ENCODE data around the gene PHIP.

Gene PHIP

GRCh38 chr6:79056226-79056625, 21.8 kb downstream of the PHIP start:
- FAIRE-seq (no peak), DNase-seq (ENCODE audit: insufficient read length, low spot score) (no peak)
- TF ChIP-seq CTCF (IDR thresholded peaks at IDR 0.05; ENCODE audit: insufficient read depth, missing control alignments): no peak

GRCh38 chr6:79048611-79049010, 29.4 kb downstream of the PHIP start:
- DNase-seq (ENCODE audit: insufficient read length, low spot score) (no peak), FAIRE-seq (no peak)
- TF ChIP-seq CTCF (IDR thresholded peaks at IDR 0.05; ENCODE audit: insufficient read depth, missing control alignments): peak; percentile 21

DNA sequence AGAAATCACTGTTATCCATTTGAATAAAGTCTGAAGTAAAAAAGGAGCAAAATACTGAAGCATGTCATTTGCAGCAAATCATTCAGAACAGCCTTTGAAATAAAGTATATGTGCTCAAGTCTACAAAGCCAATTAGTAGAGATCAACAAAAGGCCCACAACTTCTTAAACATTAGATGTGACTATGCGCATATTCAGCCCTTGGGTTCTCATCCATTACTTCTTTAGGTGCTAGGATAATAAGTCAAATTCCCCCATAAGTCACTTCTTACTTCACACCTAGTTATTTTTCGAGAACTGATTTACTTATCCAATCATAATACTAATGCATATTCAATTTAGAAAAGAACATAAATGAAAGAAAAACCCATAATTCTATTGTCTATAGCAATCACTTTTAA, 31.0 kb downstream of the PHIP start:
- FAIRE-seq: peak; percentile 41

GRCh38 chr6:79045966-79046365, 32.1 kb downstream of the PHIP start:
- DNase-seq (ENCODE audit: insufficient read length, low spot score) (no peak), FAIRE-seq (no peak)
- no peak for TF ChIP-seq CTCF (IDR thresholded peaks at IDR 0.05; ENCODE audit: insufficient read depth, missing control alignments)

More for the DNA sequence above, 31.0 kb downstream of the PHIP start:
- DNase-seq (ENCODE audit: insufficient read length, low spot score): no peak
- no peak for TF ChIP-seq CTCF (IDR thresholded peaks at IDR 0.05; ENCODE audit: insufficient read depth, missing control alignments)

GRCh38 chr6:79042799-79043126, 35.3 kb downstream of the PHIP start:
- no peak for TF ChIP-seq CTCF (IDR thresholded peaks at IDR 0.05; ENCODE audit: insufficient read depth, missing control alignments)
- FAIRE-seq (no peak), DNase-seq (ENCODE audit: insufficient read length, low spot score) (no peak)

- DNase-seq (ENCODE audit: insufficient read length, low spot score) (no peak), FAIRE-seq (peak; percentile 38)
- TF ChIP-seq CTCF (IDR thresholded peaks at IDR 0.05; ENCODE audit: insufficient read depth, missing control alignments): no peak
These were observed 35.8 kb downstream of the PHIP start for GRCh38 chr6:79042088-79042798.

DNA sequence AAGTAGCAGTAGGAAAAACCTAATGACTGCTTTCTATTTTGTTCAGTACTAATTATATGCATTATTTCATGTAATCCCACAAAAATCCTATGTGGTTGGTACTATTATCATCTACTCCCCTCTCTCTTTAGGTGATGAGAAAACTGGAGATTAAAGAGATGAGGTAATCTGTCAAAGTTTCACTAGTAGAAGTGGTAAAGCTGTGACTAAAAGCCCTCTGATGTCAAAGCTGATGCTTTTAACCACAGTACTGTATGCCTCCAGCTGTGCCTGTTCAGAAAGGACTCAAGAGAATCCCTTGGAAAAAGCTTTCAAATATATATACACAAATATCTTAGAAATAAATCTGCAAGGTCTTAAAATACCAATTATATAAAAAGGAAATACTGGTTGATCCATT, 38.0 kb downstream of the PHIP start:
- TF ChIP-seq CTCF (IDR thresholded peaks at IDR 0.05; ENCODE audit: insufficient read depth, missing control alignments): no peak
- FAIRE-seq: peak; percentile 71
- no peak for DNase-seq (ENCODE audit: insufficient read length, low spot score)

Data from D721Med (cell line).